Esophagus squamous epithelium (tissue), 4 donors: ENCODE data around the gene TRPM7.

Experiments
- POLR2A ChIP-seq, 4 donors: fragments of 450-650 bp; IDR thresholded peaks; one replicate each; pipeline ENCODE4 v1.6.1; 2017; ENCODE audit warnings: antibody characterized with exemption in 4 of 4, mild to moderate bottlenecking in 4 of 4, moderate library complexity in 3 of 4
- TF ChIP-seq, protein P1 (sequence below), 6 experiments: fragments of 450-650 bp in 4 of 6; fragments of 200-600 bp in 2 of 6; sonication (generic) in 2 of 6; IDR thresholded peaks; one replicate each; pipeline ENCODE4 v1.5.1; 2016 to 2019; ENCODE audit warnings: antibody characterized with exemption in 6 of 6, mild to moderate bottlenecking in 4 of 6, moderate library complexity in 4 of 6

DNA sequence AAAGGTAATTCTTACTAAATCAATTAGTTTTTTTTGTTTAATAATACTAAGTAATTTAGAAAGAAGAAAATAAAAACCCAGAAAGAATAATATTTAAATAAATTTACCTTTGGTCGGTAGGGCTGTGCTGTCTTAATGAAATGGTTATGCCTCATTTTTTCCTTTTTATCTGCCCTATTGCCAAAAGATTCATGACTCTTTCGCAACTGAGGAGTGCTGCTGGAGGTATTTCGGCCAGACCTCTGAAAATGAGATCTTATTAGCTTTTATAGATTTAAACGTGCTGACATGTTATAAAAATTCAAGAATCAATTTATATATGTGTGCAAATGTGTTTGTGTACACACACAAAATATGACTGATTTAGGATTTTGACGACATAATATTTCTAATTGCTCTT is 73.0 kb downstream of the TRPM7 start:
- TF ChIP-seq, protein P1, sequence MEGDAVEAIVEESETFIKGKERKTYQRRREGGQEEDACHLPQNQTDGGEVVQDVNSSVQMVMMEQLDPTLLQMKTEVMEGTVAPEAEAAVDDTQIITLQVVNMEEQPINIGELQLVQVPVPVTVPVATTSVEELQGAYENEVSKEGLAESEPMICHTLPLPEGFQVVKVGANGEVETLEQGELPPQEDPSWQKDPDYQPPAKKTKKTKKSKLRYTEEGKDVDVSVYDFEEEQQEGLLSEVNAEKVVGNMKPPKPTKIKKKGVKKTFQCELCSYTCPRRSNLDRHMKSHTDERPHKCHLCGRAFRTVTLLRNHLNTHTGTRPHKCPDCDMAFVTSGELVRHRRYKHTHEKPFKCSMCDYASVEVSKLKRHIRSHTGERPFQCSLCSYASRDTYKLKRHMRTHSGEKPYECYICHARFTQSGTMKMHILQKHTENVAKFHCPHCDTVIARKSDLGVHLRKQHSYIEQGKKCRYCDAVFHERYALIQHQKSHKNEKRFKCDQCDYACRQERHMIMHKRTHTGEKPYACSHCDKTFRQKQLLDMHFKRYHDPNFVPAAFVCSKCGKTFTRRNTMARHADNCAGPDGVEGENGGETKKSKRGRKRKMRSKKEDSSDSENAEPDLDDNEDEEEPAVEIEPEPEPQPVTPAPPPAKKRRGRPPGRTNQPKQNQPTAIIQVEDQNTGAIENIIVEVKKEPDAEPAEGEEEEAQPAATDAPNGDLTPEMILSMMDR (IDR thresholded peaks at IDR 0.05) = no peak
- no peak for TF ChIP-seq POLR2A (IDR thresholded peaks at IDR 0.05)
